A549 (cell line): ENCODE results near the gene USP30.

Source experiments
- CTCF ChIP-seq: fragments of >200 bp; sonication (Bioruptor Twin); formaldehyde crosslinking; IDR thresholded peaks from 3 replicates; pipeline ENCODE4 v1.5.1; 2016
- E2F6 ChIP-seq: IDR thresholded peaks from 2 replicates; pipeline ENCODE4 v1.6.1; 2012; ENCODE audit warnings: low read depth, borderline replicate concordance
- HDAC2 ChIP-seq: fragments of 200-600 bp; sonication (generic); IDR thresholded peaks from 2 replicates; pipeline ENCODE4 v1.6.1; 2016
- MAFK ChIP-seq: fragments of 450-650 bp; IDR thresholded peaks from 2 replicates; pipeline ENCODE4 v1.6.1; 2014; ENCODE audit not compliant: partially characterized antibody
- MYC ChIP-seq: IDR thresholded peaks from 2 replicates; pipeline ENCODE4 v1.6.1; 2012; ENCODE audit warnings: mild to moderate bottlenecking, inconsistent platforms, low read length, improper control_type of control experiment, borderline replicate concordance
- POLR2A ChIP-seq: IDR thresholded peaks from 2 replicates; pipeline ENCODE4 v1.6.1; 2012; ENCODE audit warnings: mild to moderate bottlenecking, low read length
- RAD21 ChIP-seq, 2 experiments: fragments of >200 bp in 1 of 2; sonication (Bioruptor Twin) in 1 of 2; formaldehyde crosslinking in 1 of 2; IDR thresholded peaks in 1 of 2; conservative IDR thresholded peaks in 1 of 2; 2 replicates in 1 of 2; 3 replicates in 1 of 2; pipeline ENCODE4 v1.6.1; 2012 to 2018; ENCODE audit warnings: inconsistent platforms in 1 of 2
- RARB ChIP-seq: fragments of 250-450 bp; sonication (Bioruptor Pico); IDR thresholded peaks from 2 replicates; pipeline ENCODE4 v1.8.0; 2021; ENCODE audit warnings: mild to moderate bottlenecking, moderate library complexity
- REST ChIP-seq: fragments of 200-600 bp; sonication (generic); IDR thresholded peaks from 2 replicates; pipeline ENCODE4 v1.6.1; 2016; ENCODE audit warnings: antibody characterized with exemption, mild to moderate bottlenecking, moderate library complexity
- SMC3 ChIP-seq: fragments of >200 bp; sonication (Bioruptor Twin); formaldehyde crosslinking; IDR thresholded peaks from 3 replicates; pipeline ENCODE4 v1.6.1; 2018; ENCODE audit warnings: inconsistent platforms
- USF2 ChIP-seq: fragments of 450-650 bp; IDR thresholded peaks from 2 replicates; pipeline ENCODE4 v1.6.1; 2014; ENCODE audit warnings: antibody characterized with exemption

GRCh38 chr12:109097435-109098182, 45.2 kb downstream of the USP30 start, which contains the start of gene UNG:
- peak; percentile 85 for TF ChIP-seq USF2
- TF ChIP-seq CTCF: no peak
- TF ChIP-seq REST: no peak
- peak; percentile 76; the same call in 1 of the 2 replicates for TF ChIP-seq MYC
- TF ChIP-seq MAFK: no peak
- TF ChIP-seq E2F6: peak; percentile 86
- no peak for TF ChIP-seq SMC3
- no peak for TF ChIP-seq RAD21 (conservative IDR thresholded peaks at IDR 0.05 in 1 of 2, IDR thresholded peaks at IDR 0.05 in 1 of 2)
- peak; percentile 93 for TF ChIP-seq HDAC2
- TF ChIP-seq POLR2A: peak; percentile 54
- no peak for TF ChIP-seq RARB (CRISPR knock-in tag)
